ENCODE results near the gene APOA4. TPM values are rescaled to one million over a fixed set of nuclear protein-coding genes. Genes with fewer than 3 reads are reported as not detected.

Gene APOA4
- total RNA-seq, 1 experiment from 2014 or later: not detected

GRCh38 chr11:116811194-116811593 is 11.9 kb downstream of the APOA4 start:
- intact Hi-C loops (cut with micrococcal nuclease): no loop called here
- no TSS peak for BruUV-seq (replicated peaks)
- Histone ChIP-seq H3K79me2 (ENCODE audit: insufficient read depth, low read length) (no peaks in the 10 kb centered on the region), H3K27me3 (ENCODE audit: insufficient read depth, low read length) (no peaks in the 10 kb centered on the region), H3K4me3 (replicated peaks in 1 of 2; ENCODE audit: low read depth in 1 of 2, low read length in 2 of 2) (no peak overlapping the region), H3K9ac (ENCODE audit: low read length) (no peak overlapping the region), H2AFZ (ENCODE audit: low read depth, low read length, poor library complexity, severe bottlenecking) (no peak overlapping the region), H3K4me2 (ENCODE audit: low read length) (no peak overlapping the region), H3K36me3 (ENCODE audit: control insufficient read depth in 1 of 2, insufficient read depth in 2 of 2, low read length in 2 of 2) (no peaks in the 10 kb centered on the region), H3K4me1 (ENCODE audit: control insufficient read depth in 1 of 2, insufficient read depth in 2 of 2, low read length in 2 of 2) (no peaks in the 10 kb centered on the region), H3K27ac (ENCODE audit: low read depth, low read length) (no peak overlapping the region), H4K20me1 (ENCODE audit: insufficient read depth) (no peaks in the 10 kb centered on the region), H3K9me2 (ENCODE audit: insufficient read depth) (no peaks in the 10 kb centered on the region), H3K9me3 (ENCODE audit: control insufficient read depth in 1 of 2, insufficient read depth in 1 of 2, low read depth in 1 of 2, low read length in 2 of 2) (no peaks in the 10 kb centered on the region)
- TF ChIP-seq EGR1 (IDR thresholded peaks at IDR 0.05; ENCODE audit: low read depth) (no peak), POLR2AphosphoS5 (IDR thresholded peaks at IDR 0.05; ENCODE audit: low read depth, low read length) (no peak), MAX (IDR thresholded peaks at IDR 0.05) (no peak), RAD21 (IDR thresholded peaks at IDR 0.05; ENCODE audit: low read depth) (no peak), SIN3A (IDR thresholded peaks at IDR 0.05; ENCODE audit: low read depth) (no peak), ATF3 (IDR thresholded peaks at IDR 0.05) (no peak), YY1 (IDR thresholded peaks at IDR 0.05; ENCODE audit: extremely low read depth, insufficient replicate concordance, low read depth, low read length) (no peak)
- ATAC-seq (no peak), DNase-seq (ENCODE audit: low read depth, low spot score) (no peak)
- RAD21 ChIA-PET (ENCODE audit: low non-redundant PET in 1 of 2, low total read pairs in 2 of 2, uncharacterized antibody in 2 of 2, unreplicated experiment in 2 of 2): no interaction called here
- POLR2A ChIA-PET: no interaction called here
- CTCF ChIA-PET: no interaction called here

- ATAC-seq (no peak), DNase-seq (ENCODE audit: low read depth, low spot score) (no peak)
- ChIA-PET RAD21 (ENCODE audit: low non-redundant PET in 1 of 2, low total read pairs in 2 of 2, uncharacterized antibody in 2 of 2, unreplicated experiment in 2 of 2) (no interaction called here), POLR2A (no interaction called here), CTCF (no interaction called here)
- no peak overlapping the region for H2AFZ ChIP-seq (ENCODE audit: low read depth, low read length, poor library complexity, severe bottlenecking)
- no peak overlapping the region for H3K4me2 ChIP-seq (ENCODE audit: low read length)
- no peak for TF ChIP-seq ZBTB33 (IDR thresholded peaks at IDR 0.05; ENCODE audit: extremely low read depth, insufficient replicate concordance, low read length)
- H3K27ac ChIP-seq (ENCODE audit: low read depth, low read length): no peak overlapping the region
- no peaks in the 10 kb centered on the region for H3K4me1 ChIP-seq (ENCODE audit: control insufficient read depth in 1 of 2, insufficient read depth in 2 of 2, low read length in 2 of 2)
- no peak overlapping the region for H3K9ac ChIP-seq (ENCODE audit: low read length)
- intact Hi-C loops (cut with micrococcal nuclease): no loop called here
- no peaks in the 10 kb centered on the region for H4K20me1 ChIP-seq (ENCODE audit: insufficient read depth)
- no peaks in the 10 kb centered on the region for H3K36me3 ChIP-seq (ENCODE audit: control insufficient read depth in 1 of 2, insufficient read depth in 2 of 2, low read length in 2 of 2)
- H3K9me3 ChIP-seq (ENCODE audit: control insufficient read depth in 1 of 2, insufficient read depth in 1 of 2, low read depth in 1 of 2, low read length in 2 of 2): no peaks in the 10 kb centered on the region
- H3K4me3 ChIP-seq (replicated peaks in 1 of 2; ENCODE audit: low read depth in 1 of 2, low read length in 2 of 2): no peak overlapping the region
- no peaks in the 10 kb centered on the region for H3K9me2 ChIP-seq (ENCODE audit: insufficient read depth)
- no peaks in the 10 kb centered on the region for H3K27me3 ChIP-seq (ENCODE audit: insufficient read depth, low read length)
- BruUV-seq (replicated peaks): no TSS peak
- no peaks in the 10 kb centered on the region for H3K79me2 ChIP-seq (ENCODE audit: insufficient read depth, low read length)
These were observed 14.6 kb downstream of the APOA4 start for GRCh38 chr11:116808262-116809175.
